ENCODE results near the gene S100A12.

The S100A12 gene

GRCh38 chr1:153360592-153361479, 14.6 kb downstream of the S100A12 start:
- H3K4me3 ChIP-seq (ENCODE audit: low read depth, low read length) = no peak overlapping the region
- no peak for TF ChIP-seq CTCF (IDR thresholded peaks at IDR 0.05; ENCODE audit: control insufficient read depth, extremely low read depth, insufficient read depth)
- DNase-seq (ENCODE audit: low read depth) = no peak

- no peak for DNase-seq (ENCODE audit: low read depth)
- no peak for TF ChIP-seq CTCF (IDR thresholded peaks at IDR 0.05; ENCODE audit: control insufficient read depth, extremely low read depth, insufficient read depth)
- H3K4me3 ChIP-seq (ENCODE audit: low read depth, low read length) = no peak overlapping the region
Observed at GRCh38 chr1:153360190-153360589, 15.2 kb downstream of the S100A12 start.

- H3K4me3 ChIP-seq (ENCODE audit: low read depth, low read length) = no peak overlapping the region
- no peak for TF ChIP-seq CTCF (IDR thresholded peaks at IDR 0.05; ENCODE audit: control insufficient read depth, extremely low read depth, insufficient read depth)
- DNase-seq (ENCODE audit: low read depth) = no peak
Observed at GRCh38 chr1:153359241-153359640, 16.2 kb downstream of the S100A12 start.

- H3K4me3 ChIP-seq (ENCODE audit: low read depth, low read length) = no peak overlapping the region
- TF ChIP-seq CTCF (IDR thresholded peaks at IDR 0.05; ENCODE audit: control insufficient read depth, extremely low read depth, insufficient read depth) = no peak
- no peak for DNase-seq (ENCODE audit: low read depth)
Observed at GRCh38 chr1:153358691-153358975, 16.8 kb downstream of the S100A12 start.

GRCh38 chr1:153357853-153358690, 17.3 kb downstream of the S100A12 start, which contains the start of gene S100A9:
Gene S100A9, plus strand, starts transcription at chr1:153357854. Its CDS starts 430 bp downstream, at chr1:153358284.
- H3K4me3 ChIP-seq (ENCODE audit: low read depth, low read length) = no peak within 1 kb of the TSS
- no peak for DNase-seq (ENCODE audit: low read depth)
- TF ChIP-seq CTCF (IDR thresholded peaks at IDR 0.05; ENCODE audit: control insufficient read depth, extremely low read depth, insufficient read depth) = no peak

GRCh38 chr1:153357076-153357852, 18.2 kb downstream of the S100A12 start:
- TF ChIP-seq CTCF (IDR thresholded peaks at IDR 0.05; ENCODE audit: control insufficient read depth, extremely low read depth, insufficient read depth) = no peak
- H3K4me3 ChIP-seq (ENCODE audit: low read depth, low read length) = no peak overlapping the region
- peak; percentile 42 for DNase-seq (ENCODE audit: low read depth)

All from LNCaP clone FGC (cell line).